Right lung (tissue), 5 donors: ENCODE results near the gene PRUNE2. TPM values are rescaled to one million over a fixed set of nuclear protein-coding genes. Genes with fewer than 3 reads are reported as not detected.

Experiments
- DNase-seq, 2 donors: peaks; one replicate each; pipeline ENCODE4 v3.0.0-alpha.2; 2013
- polyA plus RNA-seq, 5 donors: library from polyadenylated mRNA; unstranded; fragments of 120-200 nt; gene quantifications; one replicate each; pipeline versions ENCODE4 v1.2.1 to v1.2.3, GENCODE V29; 2013; ENCODE audit warnings: inconsistent platforms in 1 of 5, low replicate concordance in 1 of 5; ENCODE audit not compliant: insufficient read length in 5 of 5, insufficient read depth in 1 of 5

PRUNE2 gene
- polyA plus RNA-seq, 5 donors = 2.5 to 4.4 (median 3.3) TPM

GRCh38 chr9:76902395-76902794 lies 3.5 kb downstream of the PRUNE2 start:
- no peak for DNase-seq

DNA sequence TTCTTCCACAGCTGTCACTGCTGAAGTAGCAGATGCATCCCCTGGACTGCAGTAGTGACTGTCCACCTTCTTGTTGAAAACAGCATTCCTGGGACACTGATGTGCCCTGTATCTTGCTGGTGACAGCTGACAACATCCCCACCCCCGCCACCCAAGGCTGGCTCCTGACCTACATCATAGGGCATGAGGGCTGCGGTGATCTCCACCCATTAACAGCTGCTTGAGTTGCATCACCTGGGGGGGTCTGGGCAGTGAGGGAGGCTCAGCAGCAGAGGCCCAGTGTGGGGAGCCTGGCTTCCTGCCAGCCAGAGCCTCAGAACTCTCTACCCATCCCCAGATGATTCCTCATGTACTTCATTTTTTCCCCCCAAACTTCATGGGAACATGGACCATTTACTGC lies 4.1 kb downstream of the PRUNE2 start:
- no peak for DNase-seq

DNA sequence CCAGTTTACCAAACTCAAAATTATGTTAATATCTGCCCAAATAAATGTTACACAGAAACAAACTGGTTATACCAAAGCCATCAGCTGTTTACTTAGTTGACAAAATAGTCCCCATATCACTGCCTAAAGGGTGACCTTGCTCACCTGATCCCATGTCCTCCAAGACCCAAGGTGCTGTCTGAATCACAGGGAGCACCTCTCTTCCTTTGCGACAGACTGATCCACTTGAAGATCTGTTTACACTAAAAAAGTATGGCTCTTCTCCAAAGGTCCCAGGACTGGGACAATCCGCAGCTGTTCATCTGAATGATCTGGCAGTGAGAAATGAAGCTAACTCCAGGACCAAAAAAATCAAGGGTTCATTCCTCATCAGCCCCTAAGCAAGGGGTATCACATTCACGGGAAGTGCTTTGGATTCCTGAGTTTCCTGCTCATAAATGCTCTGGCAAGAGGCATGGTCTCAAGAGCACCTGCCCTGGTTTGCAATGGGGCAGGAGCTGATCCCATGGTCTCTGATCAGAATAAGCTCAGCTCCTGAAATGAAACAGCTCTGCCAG lies 5.0 kb downstream of the PRUNE2 start:
- DNase-seq = no peak

GRCh38 chr9:76898786-76899185 lies 7.1 kb downstream of the PRUNE2 start:
- DNase-seq = no peak

DNA sequence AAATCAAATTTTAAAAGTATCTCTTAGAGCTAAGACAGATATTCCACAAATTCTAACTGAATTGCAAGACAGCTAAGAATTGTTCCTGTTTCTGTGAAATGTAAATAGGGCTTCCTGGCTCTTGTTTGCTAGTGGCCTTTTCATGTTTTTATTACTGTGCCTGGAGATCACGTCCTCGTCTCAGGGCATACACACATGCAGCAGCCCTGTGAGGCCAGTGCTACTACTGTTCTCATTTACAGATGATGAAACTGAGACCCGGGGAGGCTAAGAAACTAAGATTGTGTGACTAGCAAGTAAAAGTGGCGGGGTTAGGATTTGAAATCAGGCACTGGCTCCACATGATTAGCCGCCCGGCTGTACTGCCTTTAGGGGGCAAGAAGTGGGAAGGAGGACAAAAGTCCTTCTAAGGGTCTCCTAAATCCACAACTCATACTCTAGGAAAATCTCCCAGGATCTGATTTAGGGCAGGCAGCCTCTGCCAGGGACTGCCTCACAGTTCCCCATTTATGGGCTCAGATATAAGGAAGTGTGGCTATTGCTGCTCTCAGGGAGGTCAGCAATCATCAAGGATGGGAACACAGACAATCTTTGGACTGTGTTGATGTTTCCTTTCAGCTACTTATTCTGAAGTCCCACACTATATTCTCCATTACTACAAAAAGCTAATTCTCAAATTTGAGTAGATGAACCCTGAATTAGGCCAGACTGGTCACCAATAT lies 7.9 kb downstream of the PRUNE2 start:
- DNase-seq = no peak

GRCh38 chr9:76896035-76896434 lies 9.9 kb downstream of the PRUNE2 start:
- DNase-seq = no peak

DNA sequence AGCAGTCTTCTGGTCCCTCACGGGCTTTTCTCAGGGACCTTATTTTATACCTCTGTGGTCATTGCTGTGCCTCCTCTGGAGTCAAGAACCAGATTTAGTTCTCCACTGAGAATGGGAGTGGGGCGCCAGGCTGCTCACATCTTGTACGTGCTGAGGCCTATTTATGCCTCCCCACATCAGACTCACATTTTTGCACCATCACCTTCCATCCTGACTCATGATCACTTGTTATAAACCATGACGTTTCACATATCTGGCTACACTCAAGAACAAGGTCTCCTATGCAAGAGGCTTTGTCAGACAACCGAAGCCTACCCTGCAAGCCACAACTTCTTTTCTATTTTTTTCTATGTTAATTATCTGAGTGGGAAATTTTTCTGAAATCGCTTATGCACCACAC lies 10.7 kb downstream of the PRUNE2 start:
- DNase-seq = no peak

- DNase-seq = no peak
These were observed 11.7 kb downstream of the PRUNE2 start for GRCh38 chr9:76894198-76894597.

DNA sequence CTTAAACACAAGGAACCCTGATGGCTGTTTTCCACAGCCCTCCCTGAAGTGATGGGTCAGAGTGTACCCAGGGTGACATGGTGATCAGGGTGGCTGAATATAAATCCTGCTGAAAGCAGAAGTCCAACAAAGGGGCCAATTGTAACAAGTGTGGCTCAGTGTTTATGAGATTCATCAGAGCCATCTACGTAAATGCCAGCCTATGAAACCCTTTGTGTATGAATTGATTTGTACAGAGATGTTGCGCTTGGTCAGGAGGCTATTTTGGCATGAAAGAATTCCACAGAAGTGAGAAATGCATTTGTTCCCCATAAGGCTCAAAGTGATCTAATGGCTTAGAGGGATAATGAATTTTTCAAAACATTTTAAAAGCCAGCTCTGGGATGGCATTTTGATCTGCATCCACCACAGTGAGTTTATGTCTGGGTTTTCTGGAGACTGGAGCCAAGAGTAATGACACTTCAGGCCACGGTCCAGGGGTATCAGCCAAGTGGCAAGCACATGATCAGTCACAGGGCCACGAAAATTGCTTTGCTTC lies 12.4 kb downstream of the PRUNE2 start:
- DNase-seq = no peak

DNA sequence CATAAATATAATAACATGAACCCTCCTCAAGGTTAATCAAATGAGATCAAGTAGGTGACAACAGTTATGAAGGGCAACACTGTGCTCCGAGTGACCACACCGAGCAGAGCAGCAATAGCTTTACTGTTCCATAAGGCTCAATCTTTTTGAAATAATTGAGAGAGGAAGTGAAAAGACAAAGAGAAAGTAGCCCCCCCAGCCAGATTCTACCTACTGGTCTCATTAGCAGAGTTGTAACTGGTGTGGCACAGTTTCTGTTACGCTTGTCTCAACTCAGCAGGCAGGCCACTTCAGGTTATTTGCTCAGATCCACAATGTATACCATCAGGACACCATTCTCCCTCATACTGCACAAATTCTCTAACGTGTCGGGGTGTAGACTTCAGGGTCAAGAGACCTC lies 14.0 kb downstream of the PRUNE2 start:
- no peak for DNase-seq

DNA sequence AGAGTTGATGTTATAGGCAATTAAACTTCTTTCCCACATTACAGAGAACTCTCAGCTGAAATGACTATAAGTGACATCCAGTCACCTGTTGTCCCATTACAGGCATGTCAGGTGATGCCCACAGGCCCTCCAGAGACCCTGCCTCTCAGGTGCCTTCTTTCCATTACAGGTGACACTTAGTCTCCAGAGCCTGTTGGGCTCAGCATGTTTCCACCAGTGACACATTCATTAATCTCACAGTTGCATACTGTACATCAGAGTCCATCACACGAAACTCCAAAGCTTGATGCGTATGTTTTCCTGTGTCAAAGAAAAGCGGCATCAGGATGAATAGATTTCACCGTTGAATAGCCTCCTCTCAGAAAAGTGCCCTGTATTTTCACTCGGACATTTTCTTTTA lies 14.6 kb downstream of the PRUNE2 start:
- no peak for DNase-seq

DNA sequence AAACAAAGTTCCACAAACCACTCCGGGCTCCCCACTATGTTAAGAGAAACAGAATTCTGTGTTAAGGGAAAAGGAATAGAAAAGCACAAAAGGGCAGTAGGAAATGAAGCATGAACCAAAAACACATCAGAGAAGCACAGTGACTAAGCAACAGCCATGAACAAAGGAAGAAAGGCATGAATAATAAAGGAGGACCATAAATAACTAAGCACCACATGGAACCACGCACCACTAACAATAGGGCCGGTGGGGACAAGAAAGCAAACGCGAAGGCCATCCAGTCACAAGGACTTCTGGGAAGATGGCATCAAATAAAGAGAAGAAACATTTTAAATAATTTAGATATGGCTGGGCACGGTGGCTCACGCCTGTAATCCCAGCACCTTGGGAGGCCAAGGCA lies 18.0 kb downstream of the PRUNE2 start:
- DNase-seq = no peak

DNA sequence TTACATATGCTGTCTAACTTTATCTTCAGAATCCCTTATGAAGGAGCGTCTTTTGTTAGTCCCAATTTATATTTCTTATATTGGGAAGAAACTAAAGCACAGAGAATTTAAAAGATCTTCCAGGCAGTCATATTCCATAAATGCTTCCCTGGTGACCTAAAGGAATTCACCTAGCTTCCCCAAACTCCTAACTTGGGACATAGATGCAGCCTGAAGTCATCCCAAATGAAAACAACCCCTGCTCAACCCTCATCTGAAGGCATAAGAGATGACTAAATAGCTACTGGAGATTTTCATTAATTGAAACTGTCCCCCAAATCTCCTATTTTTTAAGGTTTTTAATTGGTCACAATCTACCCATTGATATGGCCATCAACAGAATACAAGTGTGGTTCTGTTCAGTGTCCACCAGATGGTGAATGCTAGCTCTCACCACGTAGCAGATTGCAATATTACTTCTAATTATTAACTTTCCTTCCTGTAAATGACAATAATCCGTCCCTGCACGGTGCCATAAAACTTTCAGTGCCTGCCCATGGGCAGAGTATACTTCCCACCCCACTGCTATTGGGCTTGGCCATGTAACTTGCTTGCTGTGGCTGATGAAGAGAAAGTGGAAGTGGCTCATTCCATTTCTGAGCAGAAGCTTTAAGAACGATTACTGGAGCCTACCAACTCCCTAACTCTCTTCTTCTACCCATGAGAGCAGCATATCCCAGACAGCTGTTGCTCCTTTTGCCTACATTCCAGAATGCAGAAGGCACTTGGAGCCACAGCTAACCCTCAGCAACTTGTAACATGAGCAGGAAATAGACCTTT lies 18.7 kb downstream of the PRUNE2 start:
- DNase-seq = no peak

- no peak for DNase-seq
These were observed 19.6 kb downstream of the PRUNE2 start for GRCh38 chr9:76886318-76886717.

DNA sequence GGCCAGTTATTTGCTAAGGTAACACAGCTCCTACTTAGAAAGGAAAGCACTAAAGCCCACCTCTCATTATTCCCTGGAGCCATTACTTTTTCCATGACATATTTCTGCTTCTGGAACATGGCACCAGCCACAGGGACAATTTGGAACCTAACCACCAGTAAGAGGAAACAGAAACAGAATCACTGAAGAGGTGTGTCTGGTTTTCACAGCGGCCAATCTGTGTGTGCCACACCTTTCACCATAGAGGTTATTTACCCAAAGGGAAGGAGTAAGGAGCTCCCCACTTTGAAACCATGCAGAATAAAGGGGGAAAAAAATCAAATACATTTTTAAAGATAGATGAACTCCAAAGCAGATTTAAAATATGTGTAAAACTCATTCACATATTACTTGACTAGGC lies 21.1 kb downstream of the PRUNE2 start:
- no peak for DNase-seq

DNA sequence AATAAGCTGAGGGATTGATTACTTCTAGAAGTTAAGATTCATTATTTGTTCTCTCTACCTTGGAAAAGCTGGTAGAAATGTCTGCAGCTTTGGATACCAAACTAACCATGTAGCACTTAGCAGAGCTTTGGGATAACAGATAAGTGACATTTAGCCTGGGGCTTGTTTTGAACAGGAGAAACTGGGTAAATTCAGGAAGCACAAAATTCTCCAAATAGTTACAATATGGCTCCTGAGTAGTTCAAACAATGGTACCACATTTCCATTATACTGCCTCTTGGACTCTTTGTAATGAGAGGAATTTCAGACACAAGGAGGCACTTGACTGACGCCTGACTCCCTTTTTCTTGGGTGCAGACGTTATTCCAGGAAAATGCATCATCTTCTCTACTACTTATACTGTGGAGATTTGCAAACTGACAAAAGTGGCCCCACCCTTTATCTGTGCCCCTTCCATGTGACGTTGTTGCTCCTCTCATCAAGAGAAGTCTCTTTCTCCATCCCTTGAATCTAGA lies 22.5 kb downstream of the PRUNE2 start:
- DNase-seq = no peak

DNA sequence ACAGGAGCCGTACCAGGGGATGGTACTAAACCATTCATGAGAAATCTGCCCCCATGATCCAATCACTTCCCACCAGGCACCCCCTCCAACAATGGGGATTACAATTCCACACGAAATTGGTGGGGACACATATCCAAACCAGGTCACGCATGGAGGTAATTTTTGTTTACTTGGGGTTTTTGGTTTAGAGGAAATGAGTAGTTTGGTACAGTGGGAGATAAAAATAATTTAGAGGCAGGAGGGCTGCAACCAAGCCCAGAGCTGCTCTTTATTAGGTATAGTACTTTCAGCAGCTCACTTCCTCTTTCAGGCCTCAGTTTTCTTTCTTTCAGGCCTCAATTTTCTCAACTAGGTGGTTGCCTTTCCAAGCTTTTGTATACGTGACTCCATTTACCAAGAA lies 23.2 kb downstream of the PRUNE2 start:
- no peak for DNase-seq

DNA sequence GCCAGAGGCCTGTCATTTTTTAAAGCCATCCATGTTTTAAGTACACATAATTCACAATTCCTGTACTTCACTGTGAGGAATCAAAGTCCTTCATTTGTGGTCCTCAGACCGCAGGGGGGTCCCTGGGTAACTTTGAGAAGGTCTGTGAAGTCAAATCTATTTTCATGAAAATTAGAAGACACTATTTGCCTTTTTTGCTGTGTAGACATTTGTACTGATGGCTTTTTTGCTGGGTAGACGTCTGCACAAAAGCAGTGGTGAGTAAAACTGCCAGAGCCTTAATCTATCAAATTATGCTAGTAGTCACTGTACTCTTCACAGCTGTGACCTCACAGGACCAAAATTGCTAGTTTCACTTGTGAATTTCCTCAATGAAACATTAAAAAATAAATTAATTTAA lies 25.7 kb downstream of the PRUNE2 start:
- no peak for DNase-seq

GRCh38 chr9:76878933-76879332 lies 27.0 kb downstream of the PRUNE2 start:
- DNase-seq = no peak

DNA sequence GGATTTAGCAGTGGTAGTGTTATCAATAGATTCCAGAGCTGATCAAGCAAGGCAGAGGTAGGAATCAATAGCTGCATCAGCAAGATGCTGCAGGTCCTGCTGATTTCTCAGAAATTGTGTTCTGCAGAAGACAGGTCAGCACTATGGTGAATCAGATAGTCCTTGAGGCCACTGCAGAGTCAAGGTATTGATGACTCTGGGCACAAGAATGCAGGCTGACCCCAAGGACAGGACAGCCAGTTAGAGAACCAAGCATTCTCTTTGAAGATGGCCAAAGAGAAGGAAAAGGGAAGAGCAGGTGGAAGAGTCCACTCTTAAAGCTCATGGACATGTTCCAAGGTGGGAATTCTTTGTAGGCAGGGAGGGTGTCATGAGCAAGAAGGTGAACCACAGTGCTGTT lies 28.0 kb downstream of the PRUNE2 start:
- DNase-seq = no peak

DNA sequence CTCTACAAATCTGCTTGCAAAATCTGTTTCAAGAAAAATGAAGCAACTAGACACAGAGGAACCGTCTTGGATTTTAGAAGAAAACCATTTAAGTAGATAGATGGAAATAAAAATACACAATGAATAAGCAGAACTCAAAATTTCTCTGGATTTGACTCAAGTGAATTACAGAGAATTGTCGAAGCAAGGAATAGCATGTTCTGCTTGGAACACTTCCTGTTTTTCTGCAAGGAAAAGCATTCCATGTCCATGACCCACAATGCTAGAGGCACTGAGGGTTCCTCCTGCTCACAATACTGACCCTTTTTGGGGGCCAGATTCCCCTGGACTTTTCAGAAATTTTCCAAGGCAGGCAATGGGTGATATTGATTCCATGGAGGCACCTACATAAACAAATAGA lies 29.8 kb downstream of the PRUNE2 start:
- DNase-seq = no peak

GRCh38 chr9:76873821-76874220 lies 32.1 kb downstream of the PRUNE2 start:
- no peak for DNase-seq
